Spleen (tissue), 7 donors: ENCODE measurements around the gene ALDOB.

Experiments used
- CTCF ChIP-seq, 11 experiments: fragments of 200-600 bp in 7 of 11; fragments of 450-650 bp in 4 of 11; sonication (generic) in 4 of 11; IDR thresholded peaks in 8 of 11; conservative IDR thresholded peaks in 3 of 11; 1 replicate in 7 of 11; 2 replicates in 4 of 11; pipeline versions ENCODE4 v1.4.0 to v1.8.0; 2016 to 2021; ENCODE audit warnings: antibody characterized with exemption in 11 of 11, inconsistent platforms in 4 of 11, mild to moderate bottlenecking in 1 of 11
- POLR2A ChIP-seq, 3 donors: fragments of 450-650 bp; IDR thresholded peaks; one replicate each; pipeline ENCODE4 v1.5.1; 2017; ENCODE audit warnings: antibody characterized with exemption in 3 of 3, mild to moderate bottlenecking in 1 of 3
- donor health status: DM: no; HTN: no; CAD: no; lungs with moderate emphysema.
- donor health status: DM: no; HTN: no; CAD: no.
- donor health status: DM: no; HTN: no; CAD: no.

DNA sequence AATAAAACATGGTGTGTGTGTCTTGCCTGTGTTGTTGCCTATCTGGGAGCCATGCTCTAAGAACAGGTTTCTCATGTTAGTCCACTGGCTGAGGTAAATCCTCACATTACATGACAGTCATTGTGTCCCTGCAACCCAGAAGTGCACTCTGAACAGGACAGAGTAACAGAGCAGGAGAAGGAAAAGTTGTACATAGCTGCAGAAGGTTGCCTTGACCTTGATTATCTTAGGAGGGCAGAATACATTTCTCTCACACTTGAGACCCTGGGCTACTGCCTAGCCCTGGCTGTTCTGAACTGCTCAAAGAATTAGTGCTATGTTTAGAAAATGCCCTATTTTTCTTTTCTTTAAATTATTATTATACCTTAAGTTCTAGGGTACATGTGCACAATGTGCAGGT lies 20.0 kb downstream of the ALDOB start:
- TF ChIP-seq CTCF (IDR thresholded peaks at IDR 0.05 in 8 of 11, conservative IDR thresholded peaks at IDR 0.05 in 3 of 11) (no peak), POLR2A (IDR thresholded peaks at IDR 0.05) (no peak)
